NCI-H1092 (cell line): ENCODE results near the gene PLAC1.

Source experiments
- DNase-seq: peaks from one replicate; lab custom pipeline; 2025; lab: John Stamatoyannopoulos, UW

Gene PLAC1, protein sequence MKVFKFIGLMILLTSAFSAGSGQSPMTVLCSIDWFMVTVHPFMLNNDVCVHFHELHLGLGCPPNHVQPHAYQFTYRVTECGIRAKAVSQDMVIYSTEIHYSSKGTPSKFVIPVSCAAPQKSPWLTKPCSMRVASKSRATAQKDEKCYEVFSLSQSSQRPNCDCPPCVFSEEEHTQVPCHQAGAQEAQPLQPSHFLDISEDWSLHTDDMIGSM

DNA sequence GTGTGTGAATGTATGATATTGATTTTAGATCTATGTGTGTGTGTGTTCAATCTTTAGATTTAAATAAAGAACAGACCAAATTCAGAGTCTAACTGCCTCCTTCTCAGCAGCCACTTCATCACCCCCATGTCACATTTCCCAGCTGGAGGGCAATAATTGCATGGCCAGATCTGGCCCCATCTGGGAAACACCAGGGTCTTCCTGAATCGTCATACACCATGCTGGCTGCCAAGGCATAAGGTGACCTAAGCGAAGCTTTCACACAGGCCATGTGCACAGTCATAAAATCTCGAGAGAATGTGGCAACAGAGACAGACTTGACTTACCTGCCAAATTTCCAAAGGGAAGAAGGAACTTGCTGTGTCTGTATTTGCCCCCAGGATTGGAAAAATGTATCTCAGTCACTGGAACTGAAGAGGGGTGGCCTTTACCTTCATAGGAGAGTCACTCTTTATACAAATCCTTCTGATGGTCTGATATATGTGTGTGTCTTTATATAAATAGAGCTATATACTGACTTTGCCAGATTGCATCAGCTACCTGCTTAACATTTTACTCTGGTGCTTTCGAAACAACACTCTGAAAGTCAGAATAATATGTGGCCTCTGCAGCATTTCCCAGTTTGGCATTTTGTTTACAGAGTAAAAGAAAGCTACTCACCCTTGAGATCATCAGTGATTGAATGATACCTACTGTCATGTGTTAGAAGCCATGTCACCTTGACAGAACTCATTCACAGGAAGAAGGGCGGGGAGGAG lies at the start of gene PLAC1:
Gene PLAC1 (minus strand): TSS at position 470 of the 758 bp plus-strand sequence. CDS start 91,789 bp downstream, outside the sequence.
- peak; percentile 25 for DNase-seq

DNA sequence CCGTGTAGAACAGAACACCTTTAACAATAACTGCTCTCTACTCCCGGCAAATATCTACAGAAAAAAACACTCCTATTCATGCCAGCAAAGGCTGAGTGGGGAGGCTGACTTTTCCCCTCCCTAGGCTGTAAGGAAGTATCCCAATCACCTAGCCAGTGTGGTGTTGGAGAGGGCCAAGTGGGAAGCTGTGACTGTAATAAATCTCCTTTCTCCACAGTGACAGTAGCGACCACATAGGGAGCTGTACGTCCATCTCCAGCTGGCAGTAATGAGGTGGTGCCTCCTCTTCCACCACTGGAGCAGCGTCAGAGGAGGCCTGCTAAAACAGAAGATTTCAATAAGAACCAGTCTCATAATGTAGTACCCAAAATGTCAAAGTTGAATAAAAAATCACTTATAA lies 47.9 kb upstream of the PLAC1 start:
- DNase-seq = no peak

GRCh38 chrX:134695999-134696398 lies 37.7 kb upstream of the PLAC1 start:
- DNase-seq = no peak

DNA sequence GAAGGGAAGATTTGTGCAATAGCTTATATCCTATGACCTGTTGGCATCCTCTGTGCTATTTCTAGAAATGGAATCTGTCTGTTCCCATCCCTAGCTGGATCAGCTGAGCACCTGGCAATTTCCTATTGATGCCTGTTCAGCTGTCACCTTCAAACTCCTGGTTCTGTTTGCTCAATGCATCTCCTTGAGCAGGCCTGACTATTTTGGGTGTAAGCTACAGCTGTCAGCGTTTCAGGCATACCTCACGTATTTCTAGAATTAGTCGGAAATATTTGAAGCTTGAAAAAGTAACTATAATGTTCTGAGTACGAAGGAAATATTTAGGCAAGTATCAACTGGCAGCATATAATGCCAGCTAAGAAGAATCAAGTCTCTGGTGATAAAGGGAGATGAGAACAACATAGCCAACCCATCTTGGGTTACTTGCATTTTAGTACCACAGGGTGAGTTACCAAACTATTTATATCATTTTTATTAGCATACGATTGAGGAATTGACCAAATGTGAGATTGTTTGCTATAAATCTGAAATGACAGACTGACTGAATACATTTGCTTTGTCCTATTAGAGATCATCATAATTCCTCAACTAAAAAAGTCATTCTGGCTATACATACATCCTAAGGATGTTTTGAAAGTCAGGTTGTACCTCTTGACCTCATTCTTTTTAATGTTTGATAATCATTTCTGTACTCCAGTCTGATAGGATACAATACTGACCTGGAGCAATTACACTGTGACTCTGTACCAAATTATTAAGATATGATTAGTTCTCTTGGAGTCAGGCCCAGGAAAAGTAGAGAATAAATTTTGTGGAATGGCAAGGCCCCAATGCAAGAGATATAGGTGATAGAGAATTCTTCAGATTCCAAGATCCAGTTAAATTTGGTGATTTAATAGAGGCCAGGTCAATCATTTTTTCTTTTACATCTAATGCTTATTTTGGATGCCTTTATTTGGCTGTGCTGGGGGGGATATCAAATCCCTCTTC lies 36.4 kb upstream of the PLAC1 start:
- DNase-seq = no peak

- DNase-seq = no peak
Observed at GRCh38 chrX:134693644-134694043, 35.4 kb upstream of the PLAC1 start.

- no peak for DNase-seq
Observed at GRCh38 chrX:134692990-134693389, 34.7 kb upstream of the PLAC1 start.

DNA sequence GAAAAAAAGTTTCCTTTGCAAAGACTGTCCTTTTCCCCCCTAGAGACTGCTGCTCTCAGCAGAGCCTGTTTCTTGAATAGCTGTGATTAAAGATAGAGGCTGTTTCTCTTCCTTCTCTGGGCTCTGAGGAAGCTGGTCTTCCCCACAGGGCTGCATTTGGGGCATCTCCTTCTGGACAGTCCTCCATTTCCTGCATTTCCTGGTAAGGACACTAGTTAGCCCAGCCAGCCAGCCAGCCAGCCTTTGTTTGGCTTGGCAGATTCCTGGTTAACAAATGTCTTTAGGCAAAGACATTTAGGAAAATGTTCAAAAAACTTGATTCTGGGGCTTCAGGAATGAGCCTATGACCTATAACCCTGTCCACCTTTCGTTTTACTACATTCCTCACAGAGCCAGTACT lies 34.0 kb upstream of the PLAC1 start:
- DNase-seq = no peak

DNA sequence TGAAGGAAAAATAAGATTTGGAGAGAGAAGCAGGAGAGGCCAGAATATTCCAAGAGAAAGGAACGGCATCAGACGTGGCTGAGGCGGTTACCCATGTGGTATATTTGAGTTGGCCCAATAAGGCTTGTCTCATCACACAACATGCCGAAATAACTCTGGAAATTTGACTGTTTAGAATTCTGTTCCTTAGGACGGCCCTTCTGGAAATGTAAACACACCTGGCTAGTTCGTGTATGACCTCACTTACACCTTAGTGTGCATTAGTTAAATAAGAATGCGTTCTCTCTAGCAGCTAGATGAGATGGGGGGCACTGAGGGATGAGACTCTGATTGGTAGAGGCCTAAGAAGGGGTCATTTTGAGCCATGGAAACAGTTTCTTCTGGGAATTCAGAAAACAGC lies 33.2 kb upstream of the PLAC1 start:
- DNase-seq = no peak

GRCh38 chrX:134688839-134689238 lies 30.6 kb upstream of the PLAC1 start:
- no peak for DNase-seq

DNA sequence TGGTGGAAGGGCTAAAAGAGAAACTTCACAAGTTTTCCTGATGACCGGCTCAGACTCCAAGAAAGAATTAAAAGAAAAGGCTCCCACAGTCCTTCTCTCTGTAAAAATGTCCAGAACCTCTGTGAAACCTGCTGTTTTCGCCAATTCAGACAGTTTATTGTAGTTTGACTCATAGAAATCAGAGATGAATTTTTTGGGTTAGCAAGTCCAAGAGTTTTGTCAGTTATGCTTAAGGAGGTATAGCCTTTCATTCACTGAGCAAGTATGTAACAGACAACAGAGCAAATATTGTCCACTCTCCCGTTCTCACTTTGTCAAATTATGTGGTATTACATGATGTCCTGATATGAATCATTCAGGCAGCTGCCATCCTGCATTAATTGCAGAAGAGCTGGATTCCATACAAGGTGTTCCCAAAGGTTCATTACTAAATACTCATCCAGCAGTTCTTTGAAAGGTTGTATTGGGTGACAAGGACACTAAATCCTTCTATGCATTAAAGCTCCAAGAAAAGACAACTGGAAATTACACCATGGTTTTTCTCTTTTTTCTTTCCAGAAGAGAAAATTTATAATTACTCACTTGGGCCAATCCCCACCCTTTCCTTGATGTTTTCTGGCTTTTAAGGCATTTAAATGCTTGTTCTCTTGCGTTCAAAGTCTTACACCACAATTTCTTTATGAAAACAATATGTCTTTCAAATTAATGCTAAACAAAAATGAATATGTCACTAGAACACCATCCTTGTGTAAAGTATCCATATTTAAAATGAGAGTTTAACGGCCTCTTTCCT lies 30.0 kb upstream of the PLAC1 start:
- DNase-seq = no peak

GRCh38 chrX:134685668-134686067 lies 27.4 kb upstream of the PLAC1 start:
- DNase-seq = no peak

DNA sequence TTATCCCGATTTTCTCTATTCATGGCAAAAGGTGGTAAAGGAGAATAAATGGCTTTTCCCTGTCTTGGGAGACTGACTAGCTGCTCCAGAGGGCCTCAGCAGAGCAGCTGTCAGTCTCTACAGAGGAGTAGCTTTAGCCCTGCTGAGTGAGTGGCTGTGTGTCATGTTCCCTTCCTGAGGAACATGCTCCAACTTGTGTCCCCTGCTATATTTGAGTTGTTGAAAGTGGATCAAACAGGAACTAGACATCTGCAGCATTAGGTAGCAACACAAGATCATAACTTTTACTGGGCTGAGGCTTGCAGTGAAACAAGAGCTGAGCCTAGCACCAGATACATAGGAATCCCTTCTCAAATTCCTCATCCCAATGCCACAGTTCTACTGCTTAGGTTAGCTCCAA lies 26.7 kb upstream of the PLAC1 start:
- no peak for DNase-seq

DNA sequence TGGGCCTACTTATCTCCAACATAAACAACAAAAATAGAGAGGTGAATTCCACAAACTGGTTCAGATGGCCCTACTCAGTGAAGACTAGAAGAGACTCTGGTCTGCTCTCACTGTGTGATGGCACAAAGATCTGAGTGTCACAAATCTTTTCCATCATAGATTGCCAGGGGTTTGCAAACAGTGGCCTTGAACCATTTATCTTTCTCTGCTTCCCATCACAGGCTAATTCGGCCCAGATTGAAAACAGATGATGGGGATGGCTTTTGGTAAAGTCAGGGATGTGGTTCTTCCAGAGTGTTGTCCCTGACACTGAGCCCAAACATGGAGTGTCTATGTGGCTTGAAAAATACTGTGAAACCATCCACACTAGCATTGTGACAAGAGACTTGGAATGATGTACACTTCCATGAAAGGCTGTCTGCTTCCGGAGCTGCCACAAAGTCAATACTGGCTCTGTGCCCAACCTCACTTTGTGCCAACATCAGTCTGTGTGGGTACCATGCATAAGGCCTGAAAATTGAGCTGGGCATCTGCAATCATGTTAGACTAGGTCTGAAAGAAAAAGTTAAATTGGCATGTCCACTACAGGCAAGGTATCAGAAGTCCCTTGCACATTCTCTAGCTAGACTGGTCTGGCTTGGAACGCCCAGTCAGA lies 25.2 kb upstream of the PLAC1 start:
- DNase-seq = peak; percentile 75

DNA sequence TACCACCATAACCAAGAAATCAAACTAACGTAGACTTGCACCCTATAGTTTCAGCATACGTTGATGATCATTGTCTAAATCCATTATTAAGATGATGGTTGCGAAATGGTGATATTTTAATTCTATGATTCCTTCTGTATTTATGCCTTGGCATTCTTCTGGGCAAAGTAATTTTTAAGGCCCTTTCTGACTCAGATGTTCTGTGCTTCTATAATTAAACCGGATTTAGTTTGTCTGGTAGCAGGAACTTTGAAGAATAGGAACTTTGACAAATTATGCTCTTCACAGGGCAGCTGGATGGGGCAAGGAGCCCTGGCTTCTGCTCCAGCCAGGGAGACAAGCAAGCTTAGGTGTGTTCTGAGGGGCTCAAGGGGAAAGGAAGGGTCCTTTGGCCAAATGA lies 23.8 kb upstream of the PLAC1 start:
- DNase-seq = no peak

DNA sequence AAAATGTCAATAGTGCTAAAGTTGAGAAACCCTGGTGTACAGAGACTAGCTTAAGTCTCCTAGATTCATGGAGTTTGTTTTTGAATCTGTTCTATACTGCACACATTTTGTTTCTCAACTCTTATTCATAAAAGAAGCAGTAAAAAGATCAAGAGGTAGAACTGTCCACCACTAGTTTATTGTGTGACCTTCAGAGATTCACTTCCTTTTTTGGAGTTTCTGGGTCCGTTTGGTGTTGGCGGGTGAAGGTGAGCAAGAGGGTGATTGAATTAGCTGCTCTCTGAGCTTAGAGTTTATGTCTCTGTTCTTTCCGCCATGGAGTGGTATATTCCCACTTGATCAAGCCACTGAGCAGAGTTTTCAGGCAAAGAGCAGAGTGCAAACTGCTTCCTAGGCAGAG lies 21.4 kb upstream of the PLAC1 start:
- no peak for DNase-seq

DNA sequence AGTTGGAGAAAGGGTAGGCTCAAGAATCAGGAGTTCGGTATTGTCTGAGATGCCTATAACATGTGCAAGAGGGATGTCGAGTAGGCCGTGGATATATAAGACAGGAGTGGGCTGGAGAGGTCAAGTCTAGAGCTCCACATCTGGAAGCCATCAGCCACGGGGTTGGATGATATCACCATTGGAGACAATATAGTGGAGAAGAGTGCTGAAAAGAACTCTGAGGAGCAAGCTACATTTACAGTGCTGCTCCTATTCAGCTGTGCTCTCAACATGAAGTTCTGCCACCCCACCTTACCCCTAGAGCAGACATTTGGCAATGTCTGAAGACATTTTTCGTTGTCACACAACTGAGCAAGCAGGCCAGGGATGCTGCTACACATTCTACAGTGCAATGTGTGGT lies 20.9 kb upstream of the PLAC1 start:
- DNase-seq = no peak

GRCh38 chrX:134677332-134677731 lies 19.1 kb upstream of the PLAC1 start:
- no peak for DNase-seq

- DNase-seq = no peak
Observed at GRCh38 chrX:134676436-134676835, 18.2 kb upstream of the PLAC1 start.

- DNase-seq = no peak
Observed at GRCh38 chrX:134673123-134673522, 14.9 kb upstream of the PLAC1 start.

GRCh38 chrX:134672101-134672500 lies 13.8 kb upstream of the PLAC1 start:
- DNase-seq = no peak

DNA sequence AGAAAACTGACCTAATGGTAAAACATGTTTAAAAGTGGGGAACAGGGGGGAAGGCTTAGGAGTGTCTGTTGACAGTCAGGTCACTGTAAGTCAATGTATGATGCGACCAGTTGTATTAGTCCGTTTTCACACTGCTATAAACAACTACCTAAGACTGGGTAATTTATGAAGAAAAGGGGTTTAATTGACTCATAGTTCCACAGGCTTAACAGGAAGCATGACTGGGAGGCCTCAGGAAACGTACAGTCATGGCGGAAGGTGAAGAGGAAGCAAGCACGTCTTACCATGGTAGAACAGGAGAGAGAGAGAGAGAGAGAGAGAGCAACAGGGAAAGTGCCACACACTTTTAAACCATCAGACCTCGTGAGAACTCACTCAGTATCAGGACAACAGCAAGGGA lies 13.0 kb upstream of the PLAC1 start:
- no peak for DNase-seq
